ENCODE data around the gene INPP5E.

DNA sequence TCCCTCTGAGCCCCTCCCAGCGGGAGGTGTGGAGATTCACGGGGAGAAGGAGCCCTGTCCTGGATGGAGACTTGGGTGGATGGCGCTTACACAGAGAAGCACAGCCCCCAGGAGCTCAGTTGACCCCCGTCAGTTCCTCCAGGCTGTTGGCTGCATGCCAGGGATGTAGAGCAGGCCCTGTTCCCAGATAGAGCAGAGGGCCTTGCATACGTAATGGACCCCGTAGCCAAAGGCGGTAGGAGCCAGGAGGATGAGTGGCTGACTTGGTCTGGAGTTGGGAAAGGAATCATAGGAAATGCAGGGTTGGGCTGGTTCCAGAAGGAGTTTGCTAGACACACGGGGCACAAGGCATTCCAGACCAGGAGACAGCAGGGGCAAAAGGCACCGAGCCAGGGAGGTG, 26.7 kb downstream of the INPP5E start:
- TF ChIP-seq, protein P1, sequence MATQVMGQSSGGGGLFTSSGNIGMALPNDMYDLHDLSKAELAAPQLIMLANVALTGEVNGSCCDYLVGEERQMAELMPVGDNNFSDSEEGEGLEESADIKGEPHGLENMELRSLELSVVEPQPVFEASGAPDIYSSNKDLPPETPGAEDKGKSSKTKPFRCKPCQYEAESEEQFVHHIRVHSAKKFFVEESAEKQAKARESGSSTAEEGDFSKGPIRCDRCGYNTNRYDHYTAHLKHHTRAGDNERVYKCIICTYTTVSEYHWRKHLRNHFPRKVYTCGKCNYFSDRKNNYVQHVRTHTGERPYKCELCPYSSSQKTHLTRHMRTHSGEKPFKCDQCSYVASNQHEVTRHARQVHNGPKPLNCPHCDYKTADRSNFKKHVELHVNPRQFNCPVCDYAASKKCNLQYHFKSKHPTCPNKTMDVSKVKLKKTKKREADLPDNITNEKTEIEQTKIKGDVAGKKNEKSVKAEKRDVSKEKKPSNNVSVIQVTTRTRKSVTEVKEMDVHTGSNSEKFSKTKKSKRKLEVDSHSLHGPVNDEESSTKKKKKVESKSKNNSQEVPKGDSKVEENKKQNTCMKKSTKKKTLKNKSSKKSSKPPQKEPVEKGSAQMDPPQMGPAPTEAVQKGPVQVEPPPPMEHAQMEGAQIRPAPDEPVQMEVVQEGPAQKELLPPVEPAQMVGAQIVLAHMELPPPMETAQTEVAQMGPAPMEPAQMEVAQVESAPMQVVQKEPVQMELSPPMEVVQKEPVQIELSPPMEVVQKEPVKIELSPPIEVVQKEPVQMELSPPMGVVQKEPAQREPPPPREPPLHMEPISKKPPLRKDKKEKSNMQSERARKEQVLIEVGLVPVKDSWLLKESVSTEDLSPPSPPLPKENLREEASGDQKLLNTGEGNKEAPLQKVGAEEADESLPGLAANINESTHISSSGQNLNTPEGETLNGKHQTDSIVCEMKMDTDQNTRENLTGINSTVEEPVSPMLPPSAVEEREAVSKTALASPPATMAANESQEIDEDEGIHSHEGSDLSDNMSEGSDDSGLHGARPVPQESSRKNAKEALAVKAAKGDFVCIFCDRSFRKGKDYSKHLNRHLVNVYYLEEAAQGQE (IDR thresholded peaks at IDR 0.05; ENCODE audit: insufficient read depth in 1 of 2, low read depth in 2 of 2, low read length in 2 of 2) = no peak
- no peak for TF ChIP-seq SIN3A (IDR thresholded peaks at IDR 0.05; ENCODE audit: borderline replicate concordance, insufficient read depth, low read length)
- TF ChIP-seq POLR2AphosphoS5 (IDR thresholded peaks at IDR 0.05; ENCODE audit: low read depth, low read length) = no peak
- no peak for TF ChIP-seq TAF1 (IDR thresholded peaks at IDR 0.05; ENCODE audit: borderline replicate concordance, insufficient read depth, low read length)
